Suprapubic skin (tissue), 4 donors: ENCODE data around the gene RALB.

ENCODE experiments used
- EP300 ChIP-seq: sonication (generic); formaldehyde crosslinking; IDR thresholded peaks from one replicate; pipeline ENCODE4 v1.6.1; 2017; ENCODE audit warnings: antibody characterized with exemption
- POLR2A ChIP-seq, 2 donors: fragments of 450-650 bp; IDR thresholded peaks; one replicate each; pipeline ENCODE4 v1.6.1; 2017; ENCODE audit warnings: antibody characterized with exemption in 2 of 2, mild to moderate bottlenecking in 2 of 2, moderate library complexity in 2 of 2
- POLR2AphosphoS5 ChIP-seq, 3 donors: sonication (generic); formaldehyde crosslinking; IDR thresholded peaks; one replicate each; pipeline ENCODE4 v1.6.1; 2017; ENCODE audit warnings: antibody characterized with exemption in 3 of 3
- TF ChIP-seq, protein P1 (sequence below), 2 donors: fragments of 200-600 bp in 1 of 2; fragments of 450-650 bp in 1 of 2; sonication (generic) in 1 of 2; IDR thresholded peaks; one replicate each; pipeline ENCODE4 v1.5.1; 2016 to 2019; ENCODE audit warnings: antibody characterized with exemption in 2 of 2, mild to moderate bottlenecking in 1 of 2, moderate library complexity in 1 of 2

DNA sequence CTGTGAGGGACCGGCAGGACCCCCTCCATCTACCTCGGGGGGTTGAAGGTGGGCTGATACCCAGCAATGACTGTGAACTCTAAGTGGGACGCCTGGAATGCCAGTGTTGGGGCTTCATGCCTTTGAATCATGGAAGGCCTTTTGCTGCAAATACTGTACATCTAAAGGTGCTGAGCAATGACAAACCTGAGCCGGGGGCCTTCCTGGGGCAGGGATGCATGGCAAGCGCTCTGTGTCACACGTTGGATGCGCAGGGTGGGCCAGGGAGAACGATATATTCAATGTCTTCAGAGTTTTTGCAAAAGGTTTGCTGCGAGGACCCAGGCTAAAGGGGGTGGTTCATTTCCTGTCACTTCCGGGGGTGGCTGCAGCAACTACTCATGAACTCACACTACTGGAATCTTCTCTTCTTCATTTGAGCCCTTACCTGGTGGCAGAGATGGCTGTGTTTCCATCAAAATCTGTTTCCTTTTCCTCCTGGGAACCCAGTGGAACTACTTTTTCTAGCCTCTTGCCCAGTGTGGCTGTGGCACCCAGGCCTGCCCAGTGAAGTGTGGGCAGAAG lies 69.2 kb downstream of the RALB start:
- TF ChIP-seq, protein P1, sequence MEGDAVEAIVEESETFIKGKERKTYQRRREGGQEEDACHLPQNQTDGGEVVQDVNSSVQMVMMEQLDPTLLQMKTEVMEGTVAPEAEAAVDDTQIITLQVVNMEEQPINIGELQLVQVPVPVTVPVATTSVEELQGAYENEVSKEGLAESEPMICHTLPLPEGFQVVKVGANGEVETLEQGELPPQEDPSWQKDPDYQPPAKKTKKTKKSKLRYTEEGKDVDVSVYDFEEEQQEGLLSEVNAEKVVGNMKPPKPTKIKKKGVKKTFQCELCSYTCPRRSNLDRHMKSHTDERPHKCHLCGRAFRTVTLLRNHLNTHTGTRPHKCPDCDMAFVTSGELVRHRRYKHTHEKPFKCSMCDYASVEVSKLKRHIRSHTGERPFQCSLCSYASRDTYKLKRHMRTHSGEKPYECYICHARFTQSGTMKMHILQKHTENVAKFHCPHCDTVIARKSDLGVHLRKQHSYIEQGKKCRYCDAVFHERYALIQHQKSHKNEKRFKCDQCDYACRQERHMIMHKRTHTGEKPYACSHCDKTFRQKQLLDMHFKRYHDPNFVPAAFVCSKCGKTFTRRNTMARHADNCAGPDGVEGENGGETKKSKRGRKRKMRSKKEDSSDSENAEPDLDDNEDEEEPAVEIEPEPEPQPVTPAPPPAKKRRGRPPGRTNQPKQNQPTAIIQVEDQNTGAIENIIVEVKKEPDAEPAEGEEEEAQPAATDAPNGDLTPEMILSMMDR (IDR thresholded peaks at IDR 0.05): no peak
- TF ChIP-seq POLR2A (IDR thresholded peaks at IDR 0.05) (no peak), EP300 (no peak), POLR2AphosphoS5 (IDR thresholded peaks at IDR 0.05) (no peak)
